ENCODE measurements around the gene RPL29. TPM values are rescaled to one million over a fixed set of nuclear protein-coding genes. Genes with fewer than 3 reads are reported as not detected.

Gene RPL29
- total and polyA plus RNA-seq, 2 of the 8 experiments (the other 6 are each of a cell fraction or from before 2014, with no cell fraction given) = 1,467 to 2,660 TPM

DNA sequence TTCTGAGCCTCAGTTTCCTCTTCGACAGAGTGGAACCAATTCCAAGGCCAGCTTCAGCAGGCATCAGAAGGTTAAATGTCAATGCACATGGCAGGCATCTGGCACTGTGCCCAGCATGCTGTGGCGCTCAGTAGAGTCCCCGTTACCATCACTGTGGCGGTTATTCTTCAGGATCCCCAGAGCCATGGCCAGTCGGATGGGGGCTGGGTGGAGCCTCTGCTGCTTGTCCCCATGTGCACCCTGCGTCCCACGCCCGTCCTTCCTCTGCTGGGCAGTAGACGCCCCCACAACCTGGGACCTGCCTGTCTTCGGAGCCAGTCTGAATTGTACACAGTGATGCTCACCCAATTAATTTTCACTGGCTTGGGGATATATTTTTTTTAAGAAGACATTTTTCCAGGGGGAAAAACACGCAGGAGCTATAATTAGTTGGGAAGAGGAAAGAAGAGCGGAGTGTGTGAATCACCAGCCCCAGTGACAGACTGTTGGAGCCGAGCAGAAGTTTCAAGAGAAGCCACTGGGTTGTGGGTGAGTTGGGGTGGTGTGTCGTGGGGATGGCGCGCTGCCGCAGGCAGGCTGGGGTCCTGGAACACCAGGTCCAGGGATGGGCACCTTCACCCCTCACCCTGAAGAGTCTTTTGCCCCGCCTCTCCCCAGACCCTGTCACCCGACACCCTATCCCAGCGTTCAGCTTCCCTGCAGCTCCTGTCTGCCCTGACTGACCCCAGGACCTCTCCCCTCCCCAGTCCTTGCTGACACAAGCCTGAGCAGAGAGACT is 26.8 kb upstream of the RPL29 start:
- H3K4ac ChIP-seq (replicated peaks; ENCODE audit: insufficient read length, low read depth, low read length) = no peak overlapping the region
- no peak overlapping the region for H4K5ac ChIP-seq (ENCODE audit: insufficient read length, low read depth, low read length)
- no peak overlapping the region for H3K9ac ChIP-seq (replicated peaks in 1 of 4; ENCODE audit: extremely low read depth in 1 of 4, low read depth in 3 of 4, low read length in 3 of 4)
- 83% methylated on average over 20 of the region's 20 CpGs; no CpG with 5 or more reads in 1 of the 2 experiments for WGBS, 2 experiments (ENCODE audit: extremely low coverage in 1 of 2, insufficient coverage in 1 of 2, insufficient read length in 1 of 2, insufficient replicate concordance in 2 of 2, low coverage in 1 of 2, low lambda C conversion rate in 2 of 2, missing lambda C conversion rate in 1 of 2)
- H2BK120ac ChIP-seq (replicated peaks; ENCODE audit: low read depth, low read length) = no peak overlapping the region
- H3K27ac ChIP-seq (ENCODE audit: low read depth, low read length) = no peak overlapping the region
- H2BK12ac ChIP-seq (ENCODE audit: low read depth, low read length) = no peak overlapping the region
- peaks cover 0 to 5% (median 2%) of the 10 kb centered on the region in 4 experiments; a peak in 3 of 7 replicates for H3K4me1 ChIP-seq (replicated peaks in 1 of 4; ENCODE audit: control insufficient read depth in 3 of 4, insufficient read depth in 4 of 4, low read length in 3 of 4)
- H2BK15ac ChIP-seq (ENCODE audit: low read length) = no peak overlapping the region
- no peak overlapping the region for H3K23ac ChIP-seq (ENCODE audit: insufficient read length)
- POLR2A ChIA-PET (ENCODE audit: partially characterized antibody) = interaction anchor here (0.6 to 2.2 kb wide), 5 partner anchors 14 to 56 kb away, joined by 3 to 6 read pairs (median 4); partner anchors contain the start of genes DUSP7, PCBP4 and RPL29
- H3K27me3 ChIP-seq (replicated peaks in 1 of 4; ENCODE audit: control insufficient read depth in 3 of 4, extremely low read depth in 1 of 4, insufficient read depth in 3 of 4, low read length in 3 of 4) = no peaks in the 10 kb centered on the region
- H3K79me1 ChIP-seq (ENCODE audit: low read depth, low read length) = no peaks in the 10 kb centered on the region
- H2AK5ac ChIP-seq (ENCODE audit: low read depth, low read length) = no peak overlapping the region
- no peaks in the 10 kb centered on the region for H3K79me2 ChIP-seq (ENCODE audit: control insufficient read depth in 1 of 2, insufficient read depth in 2 of 2, low read length in 2 of 2)
- no peak overlapping the region for H3K14ac ChIP-seq (ENCODE audit: insufficient read length)
- H2AFZ ChIP-seq (ENCODE audit: low read length) = no peak overlapping the region
- H3K4me2 ChIP-seq (ENCODE audit: insufficient read depth in 1 of 2, low read depth in 2 of 2, low read length in 2 of 2) = no peak overlapping the region
- no peak overlapping the region for H2BK5ac ChIP-seq (ENCODE audit: low read depth, low read length)
- no peaks in the 10 kb centered on the region for H3K9me3 ChIP-seq (ENCODE audit: insufficient read depth in 2 of 2, low read depth in 1 of 2, low read length in 1 of 2)
- H3K56ac ChIP-seq (replicated peaks; ENCODE audit: insufficient read length, low read depth, low read length) = no peak overlapping the region
- CTCF ChIA-PET (ENCODE audit: partially characterized antibody) = interaction anchor here (1.1 to 24.7 kb wide), 8 partner anchors 9 to 110 kb away, joined by 3 to 984 read pairs (median 9); partner anchors contain the start of gene DUSP7
- H4K91ac ChIP-seq (replicated peaks; ENCODE audit: insufficient read length, low read length) = no peak overlapping the region
- H4K8ac ChIP-seq (ENCODE audit: extremely low read depth, insufficient read depth, low read length) = no peak overlapping the region
- H3K4me3 ChIP-seq (ENCODE audit: extremely low read depth in 1 of 4, insufficient read depth in 2 of 4, low read depth in 3 of 4, low read length in 4 of 4) = no peak overlapping the region
- peaks cover 1% of the 10 kb centered on the region; the same call in 1 of the 2 replicates for H3K23me2 ChIP-seq (ENCODE audit: low read depth, low read length)
- DNase-seq (ENCODE audit: low read depth in 1 of 2, low spot score in 2 of 2) (no peak), FAIRE-seq (peak; percentile 36)
- no peaks in the 10 kb centered on the region for H3K36me3 ChIP-seq (ENCODE audit: control insufficient read depth in 2 of 4, insufficient read depth in 4 of 4, low read length in 3 of 4)
- no peak overlapping the region for H3K18ac ChIP-seq (ENCODE audit: extremely low read depth, low read length)
- H2BK20ac ChIP-seq (ENCODE audit: low read length) = 0 out of 2 replicates have a peak overlapping the region, but pooled peaks have one; percentile 48
- H4K20me1 ChIP-seq (replicated peaks in 1 of 2; ENCODE audit: control insufficient read depth in 1 of 2, insufficient read depth in 2 of 2, low read length in 2 of 2) = no peaks in the 10 kb centered on the region
- no peak for TF ChIP-seq TAF1 (IDR thresholded peaks at IDR 0.05; ENCODE audit: low read depth, low read length)
- no peak for TF ChIP-seq EP300 (IDR thresholded peaks at IDR 0.05; ENCODE audit: borderline replicate concordance in 1 of 2, low read depth in 2 of 2, low read length in 2 of 2)
- TF ChIP-seq POU5F1 (IDR thresholded peaks at IDR 0.05; ENCODE audit: low read depth, low read length) = no peak
- TF ChIP-seq, protein P1, sequence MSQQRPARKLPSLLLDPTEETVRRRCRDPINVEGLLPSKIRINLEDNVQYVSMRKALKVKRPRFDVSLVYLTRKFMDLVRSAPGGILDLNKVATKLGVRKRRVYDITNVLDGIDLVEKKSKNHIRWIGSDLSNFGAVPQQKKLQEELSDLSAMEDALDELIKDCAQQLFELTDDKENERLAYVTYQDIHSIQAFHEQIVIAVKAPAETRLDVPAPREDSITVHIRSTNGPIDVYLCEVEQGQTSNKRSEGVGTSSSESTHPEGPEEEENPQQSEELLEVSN (IDR thresholded peaks at IDR 0.05) = no peak
- no peak for TF ChIP-seq KDM5A (IDR thresholded peaks at IDR 0.05; ENCODE audit: low read length)
- no peak for TF ChIP-seq TAF7 (optimal IDR thresholded peaks at IDR 0.05; ENCODE audit: borderline replicate concordance, low read depth, low read length)
- TF ChIP-seq ASH2L (IDR thresholded peaks at IDR 0.05; ENCODE audit: low read length) = no peak
- TF ChIP-seq HDAC2 (IDR thresholded peaks at IDR 0.05; ENCODE audit: borderline replicate concordance in 1 of 2, low read depth in 2 of 2, low read length in 2 of 2) = no peak
- TF ChIP-seq GABPA (IDR thresholded peaks at IDR 0.05; ENCODE audit: borderline replicate concordance, insufficient read depth, low read length) = no peak
- no peak for TF ChIP-seq GTF2F1 (IDR thresholded peaks at IDR 0.05; ENCODE audit: borderline replicate concordance, low read depth, low read length)
- TF ChIP-seq CHD2 (IDR thresholded peaks at IDR 0.05; ENCODE audit: low read length) = no peak
